Kidney (tissue), 14 donors: ENCODE measurements around the gene HACD4. TPM values are rescaled to one million over a fixed set of nuclear protein-coding genes. Genes with fewer than 3 reads are reported as not detected.

Experiments used
- DNase-seq, 5 donors: peaks; one replicate each; pipeline ENCODE4 v3.0.0-alpha.2; 2013 to 2020
- FAIRE-seq: peaks from 2 replicates; lab custom pipeline; 2012; peaks lifted over from hg19 to GRCh38; lab: Jason Lieb, UNC
- H3K27ac ChIP-seq, 2 donors: one replicate each; pipeline ENCODE4 v1.7.0; 2013; ENCODE audit warnings: low read depth in 2 of 2, low read length in 2 of 2, inconsistent platforms in 1 of 2
- H3K27me3 ChIP-seq: one replicate; pipeline ENCODE4 v1.7.1; 2013; ENCODE audit warnings: low read length, inconsistent platforms; ENCODE audit not compliant: control insufficient read depth, insufficient read depth
- H3K36me3 ChIP-seq, 3 donors: one replicate each; pipeline versions ENCODE4 v1.7.0 to v1.7.1; 2013; ENCODE audit warnings: low read length in 3 of 3, control low read depth in 1 of 3, inconsistent platforms in 1 of 3; ENCODE audit not compliant: insufficient read depth in 3 of 3, control insufficient read depth in 2 of 3
- H3K4me1 ChIP-seq, 3 donors: one replicate each; pipeline versions ENCODE4 v1.7.0 to v1.7.1; 2013; ENCODE audit warnings: low read length in 3 of 3, inconsistent platforms in 1 of 3, low read depth in 1 of 3; ENCODE audit not compliant: control insufficient read depth in 2 of 3, insufficient read depth in 2 of 3
- H3K4me3 ChIP-seq, 3 donors: one replicate each; pipeline versions ENCODE4 v1.7.0 to v1.8.1; 2013; ENCODE audit warnings: low read length in 3 of 3, control low read depth in 1 of 3, inconsistent platforms in 1 of 3
- H3K9ac ChIP-seq, 3 donors: one replicate each; pipeline versions ENCODE4 v1.7.0 to v1.7.1; 2013; ENCODE audit warnings: low read length in 3 of 3, control low read depth in 1 of 3, inconsistent platforms in 1 of 3
- H3K9me3 ChIP-seq, 3 donors: one replicate each; pipeline versions ENCODE4 v1.7.0 to v1.7.1; 2013; ENCODE audit warnings: low read length in 3 of 3, control low read depth in 1 of 3, inconsistent platforms in 1 of 3; ENCODE audit not compliant: control insufficient read depth in 2 of 3, insufficient read depth in 1 of 3
- CTCF ChIP-seq: IDR thresholded peaks from 3 replicates; pipeline ENCODE4 v1.5.1; 2012; ENCODE audit warnings: mild to moderate bottlenecking, moderate library complexity, borderline replicate concordance; ENCODE audit not compliant: insufficient read depth; ENCODE audit errors: extremely low read depth
- intact Hi-C: fragments of 100-400 bp; cut with DNase I; formaldehyde crosslinking; loops from one replicate; pipeline ENCODE4 v1.11.1; 2022
- polyA plus RNA-seq: library from polyadenylated mRNA; stranded (reverse); fragments of 350-450 nt; fragmentation: Illumina TruSeq; extraction: RNeasy Lipid Tissue Mini Kit (QIAGEN cat#74804); gene quantifications from one replicate; pipeline ENCODE4 v1.2.3, GENCODE V29; 2014; ENCODE audit warnings: low read depth, low replicate concordance; ENCODE audit not compliant: insufficient read depth
- total RNA-seq: library from RNA; stranded (reverse); fragmentation: NEBNext Ultra II Directional; extraction: Animal tissue kit (Norgen Biotek cat#: 25700); gene quantifications from one replicate; pipeline ENCODE4 v1.2.1, GENCODE V29; 2021
- donor health status: control.
- donor health status: control.
- donor health status: control.
- donor health status: control.
- donor health status: control.
- donor health status: DM: yes; HTN: yes; CAD: no.
- donor health status: Normal renal cell carcinoma (clear cell type).

Gene HACD4
- total and polyA plus RNA-seq, 2 donors from 2014 or later = 1.3 to 2.9 TPM

GRCh38 chr9:20988671-20989315 lies 42.6 kb downstream of the HACD4 start:
- Histone ChIP-seq H3K36me3 (peaks cover 0 to 10% (median 0%) of the 10 kb centered on the region in 3 donors), H3K4me1 (no peaks in the 10 kb centered on the region), H3K27me3 (no peaks in the 10 kb centered on the region), H3K9me3 (no peaks in the 10 kb centered on the region), H3K4me3 (no peak overlapping the region), H3K27ac (no peak overlapping the region), H3K9ac (no peak overlapping the region)
- DNase-seq = no peak
- intact Hi-C loops = no loop called here
- FAIRE-seq = no peak
- no peak for TF ChIP-seq CTCF

- no peak for TF ChIP-seq CTCF
- H3K4me3 ChIP-seq = no peak overlapping the region
- FAIRE-seq (no peak), DNase-seq (peak in 1 of 5 donors; percentile 26)
- H3K36me3 ChIP-seq = peaks cover 0 to 10% (median 0%) of the 10 kb centered on the region in 3 donors
- H3K27ac ChIP-seq = no peak overlapping the region
- H3K9ac ChIP-seq = no peak overlapping the region
- H3K9me3 ChIP-seq = no peaks in the 10 kb centered on the region
- no peaks in the 10 kb centered on the region for H3K27me3 ChIP-seq
- intact Hi-C loops = no loop called here
- H3K4me1 ChIP-seq = no peaks in the 10 kb centered on the region
Measured at GRCh38 chr9:20988061-20988460, 43.4 kb downstream of the HACD4 start.

- Histone ChIP-seq H3K27ac (no peak overlapping the region), H3K27me3 (no peaks in the 10 kb centered on the region), H3K9ac (no peak overlapping the region), H3K36me3 (peaks cover 0 to 10% (median 0%) of the 10 kb centered on the region in 3 donors), H3K4me1 (no peaks in the 10 kb centered on the region), H3K4me3 (no peak overlapping the region), H3K9me3 (no peaks in the 10 kb centered on the region)
- intact Hi-C loops = no loop called here
- FAIRE-seq (no peak), DNase-seq (no peak)
- no peak for TF ChIP-seq CTCF
Measured at GRCh38 chr9:20987521-20987920, 43.9 kb downstream of the HACD4 start.
